Femur (tissue), 1 donor: ENCODE results near the gene MESD.

Experiments
- DNase-seq: peaks from one replicate; pipeline ENCODE4 v3.0.0-alpha.2; 2017

MESD gene

DNA sequence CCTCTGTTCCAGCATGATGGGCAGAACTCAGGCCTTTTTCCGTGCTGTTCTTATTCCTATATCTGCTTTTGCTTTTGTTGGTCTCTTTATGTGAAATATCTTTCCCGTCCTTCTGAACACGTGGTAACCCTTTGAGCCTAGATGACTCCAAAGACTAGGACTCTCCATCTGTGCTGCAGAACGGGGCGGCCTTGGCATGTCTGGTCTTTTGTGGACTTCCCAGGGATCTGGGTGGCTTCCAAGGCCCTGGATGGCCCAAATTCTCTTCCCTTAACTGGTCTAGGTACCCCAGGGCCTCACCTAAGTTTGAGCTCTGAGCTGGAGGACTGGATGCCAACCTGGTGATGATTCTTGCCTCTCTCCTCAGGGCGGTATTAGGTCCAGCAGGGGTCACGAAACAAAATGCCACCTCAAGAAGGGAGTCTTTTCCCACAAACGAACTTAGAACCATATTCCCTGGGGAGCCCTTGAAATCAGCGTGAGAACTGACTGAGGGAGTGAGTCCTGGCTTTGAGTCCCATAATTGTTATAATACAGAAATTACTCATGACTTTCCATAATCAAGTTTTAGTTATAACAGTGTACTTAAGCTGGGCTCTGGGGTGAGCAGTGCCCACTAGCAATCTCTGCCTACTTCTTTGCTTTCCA is 25.0 kb upstream of the MESD start:
- DNase-seq, result no peak

DNA sequence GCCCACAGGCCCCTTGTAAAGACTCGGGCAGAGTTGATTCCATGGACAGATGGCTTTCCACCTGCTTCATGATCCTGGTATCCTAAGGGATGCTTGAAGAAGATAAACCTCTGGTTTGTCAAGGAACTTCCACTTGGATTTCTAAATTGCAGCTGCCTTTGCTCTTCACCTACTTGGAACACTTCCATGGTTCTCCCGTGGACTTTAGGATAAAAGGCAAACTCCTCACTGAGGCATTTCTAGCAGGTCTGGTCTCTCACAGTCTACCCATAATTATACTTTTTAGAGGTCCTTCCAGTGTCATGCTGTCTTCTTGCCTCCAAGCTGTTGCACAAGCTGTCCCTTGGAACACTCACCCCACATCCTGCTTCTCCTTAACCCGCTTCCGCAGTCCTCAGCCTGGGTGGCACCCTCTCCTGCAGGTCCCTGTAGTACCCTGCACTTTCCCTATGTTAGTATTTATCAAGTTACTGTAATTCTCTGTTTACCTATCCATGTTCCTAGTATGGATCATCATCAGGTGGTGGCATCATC is 23.8 kb upstream of the MESD start:
- no peak for DNase-seq

DNA sequence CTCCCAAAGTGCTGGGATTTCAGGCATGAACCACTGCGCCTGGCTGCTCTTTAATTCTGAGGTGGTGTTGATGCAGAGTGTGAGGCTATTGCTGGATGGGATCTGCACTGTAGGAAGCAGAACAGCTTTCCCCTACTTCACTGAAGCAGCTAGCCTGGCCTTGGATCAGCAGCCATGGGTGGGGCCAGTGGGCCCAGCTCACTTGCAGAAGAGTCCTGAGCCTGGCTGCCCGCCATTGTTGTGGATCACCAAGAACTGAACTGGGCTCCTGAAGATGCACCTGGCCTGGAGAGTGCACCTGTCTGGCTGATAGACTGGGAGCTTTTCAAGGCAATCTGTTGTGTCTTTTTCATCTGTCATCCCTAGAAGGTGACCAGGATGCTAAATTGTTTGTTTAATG is 23.0 kb upstream of the MESD start:
- no peak for DNase-seq

DNA sequence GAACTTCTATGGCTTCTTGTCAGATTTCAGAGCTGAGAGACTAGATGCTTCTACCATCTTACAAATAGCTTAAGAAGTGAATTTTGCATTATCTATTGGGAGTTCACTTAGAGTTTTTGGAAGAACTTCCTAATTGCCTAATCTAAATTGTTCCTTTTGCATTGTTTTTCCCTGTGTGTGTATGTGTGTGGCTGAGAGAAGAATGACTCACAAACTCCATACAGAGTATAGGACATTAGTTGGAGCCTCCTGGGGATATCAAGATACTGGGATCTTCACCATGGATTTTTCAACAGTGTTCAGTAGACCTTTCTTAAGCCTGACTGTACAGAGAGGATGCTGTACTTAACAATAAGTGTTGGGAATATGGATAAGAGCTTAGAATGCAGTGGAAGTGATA is 22.0 kb upstream of the MESD start:
- DNase-seq, result no peak

DNA sequence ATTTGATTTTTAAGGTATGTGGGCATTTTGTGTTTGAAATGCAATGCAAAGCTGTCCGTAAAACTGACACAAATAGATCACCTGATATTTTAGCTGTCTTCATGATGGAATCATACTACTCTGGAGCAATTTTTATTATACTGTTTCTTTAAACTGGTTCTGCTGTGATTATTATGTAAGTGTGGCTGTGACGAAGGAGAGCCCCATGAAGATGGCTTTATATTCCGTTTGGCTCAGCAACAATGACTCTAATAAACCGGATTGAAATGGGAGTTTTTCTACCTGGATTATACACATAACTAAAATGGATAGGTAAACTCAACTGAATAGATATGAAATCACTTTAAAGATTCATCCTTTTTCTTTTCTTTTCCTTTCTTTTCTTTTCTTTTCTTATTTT is 20.5 kb upstream of the MESD start:
- DNase-seq, result no peak

DNA sequence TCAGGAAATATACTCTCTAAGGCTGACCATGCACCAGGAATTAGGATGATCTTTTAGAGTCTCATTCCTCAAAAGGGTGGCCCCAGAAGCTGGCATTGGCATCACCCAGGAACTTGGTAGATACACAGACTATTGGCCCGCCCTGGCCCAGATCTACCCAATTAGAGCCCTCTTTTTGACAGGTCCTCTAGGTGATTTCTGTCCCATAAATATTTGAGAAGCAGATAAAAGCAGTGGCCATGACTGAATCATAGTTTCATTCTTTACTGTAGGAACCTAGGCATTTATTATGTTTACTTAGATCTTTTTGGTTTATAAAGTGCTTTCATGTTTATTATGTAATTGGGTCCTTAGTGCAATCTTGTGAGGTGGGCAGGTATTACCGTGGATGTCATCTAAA is 18.7 kb upstream of the MESD start:
- no peak for DNase-seq

DNA sequence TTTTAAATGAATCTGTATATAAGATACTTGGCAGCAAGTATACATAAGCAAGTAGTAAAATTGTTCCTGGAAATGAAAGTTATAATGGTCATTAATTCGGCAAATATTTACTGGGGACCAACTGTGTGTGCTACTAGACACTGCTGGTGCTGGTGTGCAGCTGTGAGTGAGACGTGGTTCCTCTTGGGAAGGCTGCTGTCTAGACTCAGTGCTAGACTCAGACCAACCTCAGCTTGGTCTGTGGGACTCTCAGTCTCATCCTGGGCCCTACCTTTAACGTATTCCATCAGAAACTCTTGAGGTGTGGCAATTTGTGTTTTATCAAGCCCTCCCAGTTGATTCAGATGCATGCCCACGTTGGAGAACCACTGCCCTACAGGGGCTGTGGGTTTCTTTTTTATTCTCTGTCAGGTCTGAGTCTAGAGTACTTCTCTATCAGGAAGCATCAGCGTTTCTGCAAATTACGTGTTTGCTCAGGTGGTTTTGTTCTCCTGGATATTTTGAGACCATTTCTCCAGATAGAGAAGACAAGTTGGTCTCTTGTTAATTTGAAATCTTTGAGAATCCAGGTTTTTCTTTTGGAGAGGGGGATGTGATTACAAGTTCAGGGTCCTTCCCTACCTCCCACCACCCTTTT is 17.9 kb upstream of the MESD start:
- DNase-seq, result no peak

DNA sequence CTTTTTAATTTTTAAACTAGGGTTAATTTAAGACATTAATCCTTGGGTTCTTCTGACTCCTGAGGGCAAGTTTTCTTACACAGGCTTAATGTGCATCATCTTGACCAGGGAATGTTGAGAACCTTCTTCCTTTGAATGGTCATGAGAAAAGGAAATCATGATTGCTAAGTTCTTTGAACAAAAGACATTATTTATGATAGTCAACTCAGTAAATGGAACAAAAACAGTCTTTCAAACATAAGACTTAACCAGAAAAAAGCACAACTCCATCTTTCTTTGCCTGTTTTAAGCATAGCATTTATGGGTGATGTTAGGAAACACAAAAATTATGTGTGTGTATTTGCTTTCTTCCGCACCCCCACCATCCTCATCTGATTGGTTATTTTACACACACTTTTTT is 16.5 kb upstream of the MESD start:
- no peak for DNase-seq

DNA sequence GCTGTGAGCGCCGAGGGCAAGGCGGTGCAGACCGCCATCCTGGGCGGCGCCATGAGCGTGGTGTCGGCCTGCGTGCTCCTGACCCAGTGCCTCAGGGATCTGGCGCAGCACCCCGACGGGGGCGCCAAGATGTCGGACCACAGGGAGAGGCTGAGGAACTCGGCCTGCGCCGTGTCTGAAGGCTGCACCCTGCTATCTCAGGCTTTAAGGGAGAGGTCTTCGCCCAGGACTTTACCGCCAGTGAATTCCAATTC is 13.4 kb upstream of the MESD start:
- DNase-seq, result no peak

DNA sequence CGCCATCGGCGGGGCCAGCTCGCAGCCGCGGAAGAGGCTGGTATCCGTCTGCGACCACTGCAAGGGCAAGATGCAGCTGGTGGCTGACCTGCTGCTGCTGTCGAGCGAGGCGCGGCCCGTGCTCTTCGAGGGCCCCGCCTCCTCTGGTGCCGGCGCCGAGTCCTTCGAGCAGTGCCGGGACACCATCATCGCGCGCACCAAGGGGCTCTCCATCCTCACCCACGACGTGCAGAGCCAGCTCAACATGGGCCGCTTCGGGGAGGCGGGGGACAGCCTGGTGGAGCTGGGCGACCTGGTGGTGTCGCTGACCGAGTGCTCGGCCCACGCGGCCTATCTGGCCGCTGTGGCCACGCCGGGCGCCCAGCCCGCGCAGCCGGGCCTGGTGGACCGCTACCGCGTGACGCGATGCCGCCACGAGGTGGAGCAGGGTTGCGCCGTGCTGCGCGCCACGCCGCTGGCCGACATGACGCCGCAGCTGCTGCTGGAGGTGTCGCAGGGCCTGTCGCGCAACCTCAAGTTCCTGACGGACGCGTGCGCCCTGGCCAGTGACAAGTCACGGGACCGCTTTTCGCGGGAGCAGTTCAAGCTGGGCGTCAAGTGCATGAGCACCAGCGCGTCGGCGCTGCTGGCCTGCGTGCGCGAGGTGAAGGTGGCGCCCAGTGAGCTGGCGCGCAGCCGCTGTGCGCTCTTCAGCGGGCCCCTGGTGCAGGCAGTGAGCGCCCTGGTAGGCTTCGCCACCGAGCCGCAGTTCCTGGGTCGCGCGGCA is 12.9 kb upstream of the MESD start:
- DNase-seq, result no peak

DNA sequence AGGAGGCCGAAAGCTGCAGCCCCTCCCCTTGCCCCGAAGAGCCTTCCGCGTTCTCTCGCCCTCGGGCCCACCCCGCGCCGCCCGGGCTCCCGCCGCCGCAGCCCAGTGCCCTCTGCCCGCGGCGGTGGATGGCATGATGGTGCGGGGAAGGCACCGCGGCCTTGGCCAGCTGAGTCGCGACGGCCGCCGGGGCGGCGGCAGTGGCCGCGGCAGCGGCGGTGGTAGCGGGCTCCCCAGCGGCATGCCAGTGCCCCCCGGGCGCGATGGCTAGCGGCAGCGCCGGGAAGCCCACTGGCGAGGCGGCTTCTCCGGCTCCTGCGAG is 12.4 kb upstream of the MESD start:
- DNase-seq, result no peak

DNA sequence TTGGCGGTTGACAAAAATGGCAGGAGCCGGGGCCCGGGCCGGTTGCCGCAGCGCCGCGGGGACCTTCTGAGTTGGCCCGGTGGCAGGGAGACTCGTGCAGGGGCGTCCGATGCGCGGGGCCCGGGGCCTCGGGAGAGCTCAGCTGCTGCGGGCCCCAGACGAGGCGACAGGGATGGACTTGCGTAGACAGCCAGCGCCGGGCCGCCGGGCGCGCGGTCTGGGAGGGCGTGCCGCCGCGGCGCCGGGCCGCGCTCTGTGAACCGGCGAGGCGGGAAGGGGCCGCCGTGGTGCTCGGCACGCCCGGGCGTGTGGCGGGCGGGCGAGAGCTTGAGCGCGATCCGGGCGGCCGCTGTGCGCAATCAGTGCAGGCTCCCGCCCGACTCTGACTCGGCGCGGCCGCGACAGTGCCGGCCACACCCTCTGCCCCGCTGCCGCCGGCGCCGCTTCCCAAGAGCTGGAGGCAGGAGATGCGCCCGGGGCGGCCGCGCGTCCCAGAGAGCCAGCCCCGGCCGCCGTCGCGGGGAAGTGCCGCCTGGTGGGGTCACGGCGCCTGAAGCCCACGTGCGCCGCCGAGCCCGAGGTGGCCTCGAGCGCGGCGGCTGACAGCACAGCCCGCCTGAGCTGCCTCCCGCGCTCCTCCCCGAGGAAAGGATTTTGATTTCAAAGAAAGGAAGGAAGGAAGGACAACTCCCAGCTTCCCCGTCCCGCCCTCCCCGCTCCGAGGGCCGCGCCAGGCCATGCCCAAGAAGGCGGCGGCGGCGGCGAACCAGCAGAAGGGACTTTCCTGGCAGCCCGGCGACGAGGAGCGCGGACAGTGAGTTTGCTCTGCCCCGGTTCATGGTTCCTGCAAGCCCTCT is 11.8 kb upstream of the MESD start:
- peak; percentile 64 for DNase-seq

DNA sequence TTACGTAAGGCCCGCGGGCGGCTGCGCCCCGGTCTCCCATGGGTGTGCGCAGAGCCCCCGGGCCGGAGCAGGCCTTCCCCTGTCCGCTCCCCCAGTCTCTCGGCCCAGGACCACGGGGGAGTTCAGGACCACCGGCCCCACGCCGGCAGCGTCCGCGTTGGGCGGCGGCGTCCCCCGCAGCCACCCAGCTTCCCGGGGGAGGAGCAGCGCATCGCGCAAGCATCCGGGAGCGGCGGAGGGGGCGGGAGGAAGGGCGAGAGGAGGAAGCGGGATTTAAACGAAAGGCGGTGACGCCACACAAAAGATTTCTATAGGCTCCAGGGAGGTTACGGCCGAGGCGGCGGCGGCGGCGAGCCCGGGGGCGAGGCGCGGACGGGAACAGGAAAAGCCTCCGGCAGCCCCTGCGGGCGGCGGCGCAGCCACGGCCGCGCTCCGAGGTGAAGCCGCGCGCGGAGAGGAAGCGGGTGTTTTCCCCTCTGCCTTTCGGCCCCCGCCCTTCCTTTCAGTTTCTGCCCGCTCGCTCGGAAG is 11.1 kb upstream of the MESD start, which contains the start of gene TLNRD1:
Gene TLNRD1, plus strand, starts transcription at position 300 of the 528 bp plus-strand sequence. CDS start 1,349 bp downstream, outside the sequence.
- peak; percentile 95 for DNase-seq

DNA sequence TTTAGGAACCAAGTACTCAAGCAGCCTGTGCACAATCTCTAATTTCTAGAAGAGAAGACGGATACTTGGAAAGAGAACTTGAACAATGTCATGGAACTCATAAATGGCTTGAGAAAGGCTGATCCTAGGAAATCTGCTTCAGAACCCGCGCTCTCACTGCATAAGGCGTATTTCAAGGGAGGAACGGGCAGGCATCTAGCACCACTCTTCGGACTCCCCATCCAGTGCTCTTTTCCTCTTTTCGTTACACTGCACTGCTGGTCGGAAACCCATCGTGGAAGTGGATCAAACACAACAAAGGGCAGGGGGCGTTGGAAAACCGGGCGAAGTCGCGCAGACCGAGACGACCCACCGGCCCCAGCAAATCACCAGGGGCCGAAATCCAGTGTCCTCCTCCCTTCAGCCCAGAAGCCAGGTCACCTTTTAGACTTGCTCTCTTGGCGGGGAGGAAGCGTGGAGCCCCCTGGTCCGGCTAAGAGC is 10.6 kb upstream of the MESD start:
- no peak for DNase-seq

DNA sequence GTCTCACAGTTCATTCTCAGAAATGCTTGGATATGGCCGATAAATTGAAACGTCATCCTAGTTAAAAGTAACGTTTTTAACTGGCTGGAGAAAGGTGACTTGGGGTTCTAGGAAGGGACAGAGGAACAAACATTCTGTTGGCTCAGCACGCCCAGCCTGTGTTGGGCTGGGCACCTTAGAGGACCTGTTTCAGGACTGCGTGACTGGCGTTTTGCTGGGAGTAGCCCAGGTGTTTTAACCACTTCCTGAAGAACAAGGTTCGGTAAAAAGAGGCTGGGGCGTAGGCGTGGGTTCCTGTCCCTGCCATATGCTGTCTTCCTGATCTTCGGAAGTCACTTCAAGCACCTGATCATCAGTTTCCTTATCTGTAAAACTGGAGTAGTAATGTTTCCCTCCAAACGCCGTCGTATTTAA is 10.0 kb upstream of the MESD start:
- no peak for DNase-seq

DNA sequence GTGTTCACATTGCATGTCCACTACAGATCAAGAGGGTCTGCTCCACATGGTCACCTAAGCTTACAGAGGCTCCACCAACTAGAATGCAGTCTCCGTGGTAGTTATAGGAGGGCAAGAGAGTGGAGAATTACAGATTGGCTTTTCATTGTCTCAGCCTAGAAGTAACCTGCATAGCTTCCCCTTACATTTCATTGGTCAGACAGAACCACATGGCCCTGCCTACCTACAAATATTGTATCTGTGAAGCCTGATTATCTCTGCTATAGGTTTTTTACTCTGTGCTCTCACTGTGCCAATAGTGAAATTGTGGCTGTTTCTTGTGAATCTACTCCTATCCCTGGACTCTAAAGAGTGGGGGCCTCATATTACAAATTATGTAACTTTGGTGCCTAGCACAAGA is 8.6 kb upstream of the MESD start:
- no peak for DNase-seq

DNA sequence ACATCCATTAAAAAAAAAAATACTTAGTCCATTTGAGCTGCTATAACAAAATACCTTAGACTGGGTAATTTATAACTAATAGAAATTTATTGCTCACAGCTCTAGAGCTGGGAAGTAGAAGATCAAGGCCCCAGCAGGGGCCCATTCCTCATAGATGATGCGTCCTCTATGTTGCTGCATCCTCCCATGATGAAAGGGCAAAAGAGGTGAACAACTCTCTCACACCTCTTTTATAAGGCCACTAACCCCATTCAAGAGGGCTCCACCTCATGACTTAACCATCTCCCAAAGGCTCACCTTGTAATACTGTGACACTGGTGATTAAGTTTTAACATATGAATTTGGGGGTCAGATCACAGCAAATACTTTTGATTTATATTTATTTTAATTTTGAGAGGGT is 8.1 kb upstream of the MESD start:
- DNase-seq, result no peak

DNA sequence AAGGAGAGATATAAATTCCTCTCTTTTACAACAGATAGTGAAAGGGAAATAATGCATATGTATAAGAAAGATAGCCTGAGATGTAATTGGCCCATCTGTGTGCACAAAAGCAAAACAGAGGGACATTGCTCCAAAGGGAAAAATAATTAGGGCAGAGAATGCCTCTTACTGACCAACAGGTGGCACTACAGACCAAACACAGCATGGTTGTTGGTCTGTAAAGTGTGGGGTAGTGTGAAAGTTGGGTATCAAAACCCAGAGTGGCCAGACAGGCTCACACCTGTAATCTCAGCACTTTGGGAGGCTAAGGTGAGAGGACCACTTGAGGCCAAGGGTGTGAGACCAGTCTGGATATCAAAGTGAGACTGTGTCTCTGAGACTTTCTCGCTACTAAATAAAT is 6.6 kb upstream of the MESD start:
- no peak for DNase-seq

DNA sequence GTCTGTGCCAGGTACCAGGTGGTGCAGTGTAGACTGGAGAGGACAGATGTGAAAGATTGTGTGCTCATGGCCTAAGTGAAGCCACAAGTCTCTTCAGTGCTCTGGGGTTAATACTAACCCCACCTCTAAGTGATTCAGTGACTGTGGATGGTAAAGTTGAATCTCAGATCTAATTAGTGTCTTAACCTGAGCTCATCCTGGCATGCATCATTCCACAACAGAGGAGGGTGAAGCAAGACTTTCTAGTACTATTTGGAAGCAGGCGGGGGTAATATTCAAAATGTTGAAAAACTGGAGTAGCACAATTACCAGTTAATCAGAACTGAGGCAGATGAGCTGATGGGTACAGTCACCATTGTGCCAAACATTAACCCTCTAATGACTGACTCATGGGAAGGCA is 2.8 kb upstream of the MESD start:
- DNase-seq, result no peak

DNA sequence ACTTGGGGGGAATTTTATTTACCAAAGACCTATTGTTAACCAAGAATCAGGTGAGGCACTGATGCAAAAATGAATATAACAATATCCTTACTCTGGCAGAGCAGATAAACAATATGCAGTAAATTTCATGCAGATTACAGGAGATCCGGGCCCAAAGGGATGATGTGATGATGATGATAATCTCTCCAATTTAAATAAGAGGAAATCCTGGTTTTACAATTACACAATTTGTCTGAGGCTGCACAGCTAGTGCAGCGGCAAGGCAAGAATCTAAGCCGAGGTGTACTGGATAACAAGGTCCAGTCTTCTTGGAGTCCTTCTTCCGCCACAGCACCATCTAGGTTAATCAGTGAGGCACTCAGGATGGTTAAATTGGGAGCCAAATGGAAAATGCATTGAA is 2.4 kb upstream of the MESD start:
- no peak for DNase-seq

DNA sequence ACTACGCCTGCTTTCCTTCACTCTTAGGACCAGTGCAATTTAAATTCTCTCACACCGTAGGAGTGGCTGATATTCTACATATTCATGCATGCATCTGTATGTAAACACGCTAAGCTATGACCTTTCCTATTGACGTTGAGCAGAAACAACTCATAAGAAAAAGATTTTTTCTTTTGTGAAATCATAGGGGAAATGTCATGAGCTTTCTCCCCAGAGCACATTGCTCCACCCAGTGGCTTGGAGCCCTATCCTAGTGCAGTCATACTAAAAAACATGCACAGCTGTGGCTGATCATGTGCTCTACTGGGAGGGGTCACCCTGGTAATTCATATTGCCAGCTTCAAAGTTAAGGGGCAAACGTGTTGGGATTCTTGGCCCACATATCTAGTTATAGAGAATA is 1.8 kb upstream of the MESD start:
- peak; percentile 56 for DNase-seq

DNA sequence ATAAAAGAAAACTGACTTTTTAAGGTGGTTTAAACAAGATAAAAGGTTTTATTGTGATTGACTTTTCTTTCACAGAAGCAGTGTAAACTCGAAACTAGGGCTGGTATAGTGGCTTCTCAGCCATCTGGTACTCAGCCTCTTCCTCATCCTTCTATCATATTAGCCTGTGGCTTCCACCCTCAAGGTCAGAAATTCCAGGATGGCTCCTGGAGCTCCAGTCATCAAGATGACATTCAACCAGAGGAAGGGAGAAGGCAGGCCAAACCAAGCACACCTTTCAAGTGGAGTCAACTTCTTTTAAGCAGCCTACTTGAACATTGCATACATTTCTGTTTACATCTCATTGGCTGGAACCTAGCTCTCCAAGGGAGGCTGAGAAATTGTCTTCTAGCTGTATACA is 1.3 kb upstream of the MESD start:
- DNase-seq, result no peak

DNA sequence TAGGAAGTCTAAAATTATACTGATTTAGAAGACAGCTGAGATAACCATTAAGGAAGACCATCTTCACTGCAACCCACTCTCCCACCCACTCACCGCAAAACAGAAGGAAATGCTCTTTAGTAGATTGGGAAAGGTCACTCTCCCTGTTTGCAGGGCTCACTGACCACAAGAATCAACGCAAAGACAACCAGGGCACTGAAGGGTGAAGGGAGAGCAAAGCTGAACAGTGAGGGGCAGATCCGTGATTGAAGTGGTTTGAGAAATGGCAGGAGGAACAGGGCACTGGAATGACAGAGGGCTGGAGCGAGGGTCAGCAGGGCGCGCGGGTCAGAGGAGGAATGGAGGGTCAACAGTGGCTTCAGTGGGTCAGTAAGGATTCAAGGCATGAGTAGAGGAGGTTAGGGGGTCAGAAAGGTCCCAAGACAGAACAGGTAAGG is 520 bp downstream of the MESD start:
- no peak for DNase-seq
